Astrocyte (in vitro differentiated cells and primary cell): Measurements from ENCODE around the gene CTSE.

Source experiments
- EZH2 ChIP-seq: IDR thresholded peaks from 2 replicates; pipeline ENCODE4 v1.6.1; 2012; ENCODE audit warnings: mild to moderate bottlenecking, low read length, inconsistent platforms; ENCODE audit not compliant: insufficient read depth
- TF ChIP-seq, protein P1 (sequence below): IDR thresholded peaks from 2 replicates; pipeline ENCODE4 v1.5.1; 2011; ENCODE audit warnings: low read depth, mild to moderate bottlenecking, inconsistent platforms, low read length, moderate library complexity; ENCODE audit not compliant: insufficient read depth

DNA sequence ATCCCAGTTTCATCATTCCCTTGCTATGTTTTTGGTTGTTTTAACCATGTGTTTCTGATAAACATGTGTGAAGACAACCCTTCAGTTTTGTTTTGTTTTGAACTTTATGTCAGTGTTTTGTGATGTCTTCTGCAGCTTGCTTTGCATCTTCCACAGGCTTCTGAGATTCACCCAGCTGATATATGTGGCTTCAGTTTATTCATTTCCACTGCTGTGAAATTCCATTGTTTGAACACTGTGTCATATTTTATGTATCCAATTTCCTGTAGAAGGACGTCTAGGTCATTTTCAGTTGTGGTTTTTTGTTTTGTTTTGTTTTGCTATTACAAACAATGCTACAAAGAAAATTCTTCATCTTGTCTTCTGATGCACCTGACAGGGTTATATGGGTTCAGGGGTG lies 53.2 kb downstream of the CTSE start:
- TF ChIP-seq, protein P1, sequence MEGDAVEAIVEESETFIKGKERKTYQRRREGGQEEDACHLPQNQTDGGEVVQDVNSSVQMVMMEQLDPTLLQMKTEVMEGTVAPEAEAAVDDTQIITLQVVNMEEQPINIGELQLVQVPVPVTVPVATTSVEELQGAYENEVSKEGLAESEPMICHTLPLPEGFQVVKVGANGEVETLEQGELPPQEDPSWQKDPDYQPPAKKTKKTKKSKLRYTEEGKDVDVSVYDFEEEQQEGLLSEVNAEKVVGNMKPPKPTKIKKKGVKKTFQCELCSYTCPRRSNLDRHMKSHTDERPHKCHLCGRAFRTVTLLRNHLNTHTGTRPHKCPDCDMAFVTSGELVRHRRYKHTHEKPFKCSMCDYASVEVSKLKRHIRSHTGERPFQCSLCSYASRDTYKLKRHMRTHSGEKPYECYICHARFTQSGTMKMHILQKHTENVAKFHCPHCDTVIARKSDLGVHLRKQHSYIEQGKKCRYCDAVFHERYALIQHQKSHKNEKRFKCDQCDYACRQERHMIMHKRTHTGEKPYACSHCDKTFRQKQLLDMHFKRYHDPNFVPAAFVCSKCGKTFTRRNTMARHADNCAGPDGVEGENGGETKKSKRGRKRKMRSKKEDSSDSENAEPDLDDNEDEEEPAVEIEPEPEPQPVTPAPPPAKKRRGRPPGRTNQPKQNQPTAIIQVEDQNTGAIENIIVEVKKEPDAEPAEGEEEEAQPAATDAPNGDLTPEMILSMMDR = no peak
- TF ChIP-seq EZH2 = no peak
